HepG2 (cell line): ENCODE results near the gene COL10A1. TPM values are rescaled to one million over a fixed set of nuclear protein-coding genes. Genes with fewer than 3 reads are reported as not detected.
A peak's percentile ranks its signal among the peaks of the same experiment; 100 is the strongest.

Experiments
- ARID5B ChIP-seq: IDR thresholded peaks from 2 replicates; pipeline ENCODE4 v1.4.0; 2020; ENCODE audit warnings: mild to moderate bottlenecking, missing genetic modification reagents
- BRF2 ChIP-seq: sonication (generic); formaldehyde crosslinking; IDR thresholded peaks from 2 replicates; pipeline ENCODE4 v1.8.1; 2022; ENCODE audit warnings: mild to moderate bottlenecking, missing genetic modification reagents
- ETV5 ChIP-seq: IDR thresholded peaks from 2 replicates; pipeline ENCODE4 v1.6.1; 2018; ENCODE audit warnings: missing biosample characterization, missing genetic modification reagents, inconsistent platforms, borderline replicate concordance
- GTF3A ChIP-seq: sonication (generic); formaldehyde crosslinking; conservative IDR thresholded peaks from 2 replicates; pipeline ENCODE4 v1.4.0; 2020; ENCODE audit warnings: mild to moderate bottlenecking, missing genetic modification reagents
- HDAC1 ChIP-seq: sonication (generic); formaldehyde crosslinking; IDR thresholded peaks from 2 replicates; pipeline ENCODE4 v1.5.1; 2020; ENCODE audit warnings: mild to moderate bottlenecking, missing genetic modification reagents
- IRF2 ChIP-seq: IDR thresholded peaks from 2 replicates; pipeline ENCODE4 v1.6.1; 2018; ENCODE audit warnings: missing genetic modification reagents, missing compliant biosample characterization
- MAZ ChIP-seq, 2 experiments: sonication (generic) in 1 of 2; formaldehyde crosslinking in 1 of 2; IDR thresholded peaks; 2 replicates each; pipeline versions ENCODE4 v1.5.0 to v1.6.1; 2012 to 2020; ENCODE audit warnings: low read depth in 2 of 2, mild to moderate bottlenecking in 2 of 2, borderline replicate concordance in 1 of 2, improper control_type of control experiment in 1 of 2, low read length in 1 of 2, missing genetic modification reagents in 1 of 2, moderate library complexity in 1 of 2
- MNT ChIP-seq: fragments of 450-650 bp; IDR thresholded peaks from 2 replicates; pipeline ENCODE4 v1.6.1; 2016
- SNAI1 ChIP-seq: sonication (generic); formaldehyde crosslinking; IDR thresholded peaks from 2 replicates; pipeline ENCODE4 v1.5.0; 2020; ENCODE audit warnings: mild to moderate bottlenecking, missing genetic modification reagents, borderline replicate concordance
- SNRNP70 ChIP-seq: fragments of 200-400 bp; formaldehyde crosslinking; IDR thresholded peaks from 2 replicates; pipeline ENCODE4 v1.6.1; 2017; ENCODE audit warnings: mild to moderate bottlenecking, low read depth, low read length, moderate library complexity
- ZBTB1 ChIP-seq: sonication (generic); formaldehyde crosslinking; IDR thresholded peaks from 2 replicates; pipeline ENCODE4 v1.4.0; 2020; ENCODE audit warnings: missing genetic modification reagents, borderline replicate concordance
- ZBTB7B ChIP-seq: sonication (generic); formaldehyde crosslinking; IDR thresholded peaks from 2 replicates; pipeline ENCODE4 v1.4.0; 2020; ENCODE audit warnings: missing genetic modification reagents
- ZFX ChIP-seq: sonication (generic); formaldehyde crosslinking; IDR thresholded peaks from 2 replicates; pipeline ENCODE4 v1.4.0; 2020; ENCODE audit warnings: mild to moderate bottlenecking, low read depth, missing genetic modification reagents, moderate library complexity
- ZMAT3 ChIP-seq: sonication (generic); formaldehyde crosslinking; conservative IDR thresholded peaks from 2 replicates; pipeline ENCODE4 v1.7.0; 2021; ENCODE audit warnings: missing genetic modification reagents
- ZNF441 ChIP-seq: sonication (generic); formaldehyde crosslinking; IDR thresholded peaks from 2 replicates; pipeline ENCODE4 v1.7.0; 2021; ENCODE audit warnings: missing genetic modification reagents, borderline replicate concordance
- ZNF510 ChIP-seq: sonication (generic); formaldehyde crosslinking; IDR thresholded peaks from 2 replicates; pipeline ENCODE4 v1.4.0; 2020; ENCODE audit warnings: low read depth, mild to moderate bottlenecking, missing genetic modification reagents
- ZNF512 ChIP-seq: sonication (generic); formaldehyde crosslinking; IDR thresholded peaks from 2 replicates; pipeline ENCODE4 v1.4.0; 2020; ENCODE audit warnings: mild to moderate bottlenecking, missing genetic modification reagents
- ZNF619 ChIP-seq: sonication (generic); formaldehyde crosslinking; IDR thresholded peaks from 2 replicates; pipeline ENCODE4 v1.4.0; 2020; ENCODE audit warnings: mild to moderate bottlenecking, missing genetic modification reagents
- ZNF788 ChIP-seq: sonication (generic); formaldehyde crosslinking; IDR thresholded peaks from 2 replicates; pipeline ENCODE4 v1.5.0; 2020; ENCODE audit warnings: mild to moderate bottlenecking, missing genetic modification reagents, borderline replicate concordance
- ZSCAN29 ChIP-seq: sonication (generic); formaldehyde crosslinking; conservative IDR thresholded peaks from 2 replicates; pipeline ENCODE4 v1.4.0; 2020; ENCODE audit warnings: mild to moderate bottlenecking, missing genetic modification reagents
- polyA plus RNA-seq, 8 experiments: library from polyadenylated mRNA; depleted of rRNA in 3 of 8; stranded (reverse) in 7 of 8; unstranded in 1 of 8; fragments of >200 nt; fragmentation: Illumina TruSeq in 4 of 8; extraction: Trizol in 4 of 8; gene quantifications; 2 replicates each; pipeline versions ENCODE4 v1.2.1 to v1.2.3, GENCODE V29; 2011 to 2016; ENCODE audit warnings: low read depth in 4 of 8, missing spikeins in 1 of 8, mixed read lengths in 1 of 8; ENCODE audit not compliant: insufficient read depth in 1 of 8
- total RNA-seq, 5 experiments: library from RNA; depleted of rRNA; stranded (reverse); fragments of >200 nt; fragmentation: Illumina TruSeq; extraction: Trizol; gene quantifications; 2 replicates each; pipeline ENCODE4 v1.2.3, GENCODE V29; 2016; ENCODE audit warnings: low read depth in 1 of 5

COL10A1 gene
- total and polyA plus RNA-seq, 2 of the 13 experiments (the other 11 are each of a cell fraction or from before 2014, with no cell fraction given), result 0.07 TPM; not detected in 1

GRCh38 chr6:116070616-116071389 lies 55.1 kb downstream of the COL10A1 start (continued):
- TF ChIP-seq MNT, result no peak
- TF ChIP-seq GTF3A (CRISPR knock-in tag), result no peak
- TF ChIP-seq ZMAT3 (CRISPR knock-in tag), result no peak
- TF ChIP-seq ZBTB7B (CRISPR knock-in tag), result no peak
- no peak for TF ChIP-seq ZNF441 (CRISPR knock-in tag)
- TF ChIP-seq SNRNP70, result no peak
- no peak for TF ChIP-seq IRF2 (CRISPR knock-in tag)
- TF ChIP-seq ETV5, result peak; percentile 13; the same call in 1 of the 2 replicates
- TF ChIP-seq ZBTB1 (CRISPR knock-in tag), result no peak
- TF ChIP-seq ZNF619 (CRISPR knock-in tag), result no peak
- TF ChIP-seq ZNF788, result no peak
- no peak for TF ChIP-seq ZSCAN29 (CRISPR knock-in tag)
- TF ChIP-seq BRF2 (CRISPR knock-in tag), result no peak
- TF ChIP-seq ZNF510, result no peak
- no peak for TF ChIP-seq HDAC1 (CRISPR knock-in tag)
- TF ChIP-seq MAZ (IDR thresholded peaks at IDR 0.05; ENCODE audit: borderline replicate concordance, low read depth, low read length), result no peak
- no peak for TF ChIP-seq MAZ (CRISPR knock-in tag; IDR thresholded peaks at IDR 0.05; ENCODE audit: low read depth)
- TF ChIP-seq ARID5B, result peak; percentile 90
- no peak for TF ChIP-seq SNAI1 (CRISPR knock-in tag)
- TF ChIP-seq ZNF512 (CRISPR knock-in tag), result no peak
- TF ChIP-seq ZFX, result no peak
